B cell (primary cell): ENCODE results near the gene SLC26A8.

Experiments used
- EZH2 ChIP-seq: IDR thresholded peaks from 2 replicates; pipeline ENCODE4 v1.6.1; 2012; ENCODE audit warnings: borderline replicate concordance, low read depth, mild to moderate bottlenecking, moderate library complexity, low read length; ENCODE audit not compliant: insufficient read depth, poor library complexity, severe bottlenecking
- TF ChIP-seq, protein P1 (sequence below): fragments of 200-600 bp; IDR thresholded peaks from one replicate; pipeline ENCODE4 v1.8.0; 2022; ENCODE audit warnings: antibody characterized with exemption, mild to moderate bottlenecking

- TF ChIP-seq, protein P1, sequence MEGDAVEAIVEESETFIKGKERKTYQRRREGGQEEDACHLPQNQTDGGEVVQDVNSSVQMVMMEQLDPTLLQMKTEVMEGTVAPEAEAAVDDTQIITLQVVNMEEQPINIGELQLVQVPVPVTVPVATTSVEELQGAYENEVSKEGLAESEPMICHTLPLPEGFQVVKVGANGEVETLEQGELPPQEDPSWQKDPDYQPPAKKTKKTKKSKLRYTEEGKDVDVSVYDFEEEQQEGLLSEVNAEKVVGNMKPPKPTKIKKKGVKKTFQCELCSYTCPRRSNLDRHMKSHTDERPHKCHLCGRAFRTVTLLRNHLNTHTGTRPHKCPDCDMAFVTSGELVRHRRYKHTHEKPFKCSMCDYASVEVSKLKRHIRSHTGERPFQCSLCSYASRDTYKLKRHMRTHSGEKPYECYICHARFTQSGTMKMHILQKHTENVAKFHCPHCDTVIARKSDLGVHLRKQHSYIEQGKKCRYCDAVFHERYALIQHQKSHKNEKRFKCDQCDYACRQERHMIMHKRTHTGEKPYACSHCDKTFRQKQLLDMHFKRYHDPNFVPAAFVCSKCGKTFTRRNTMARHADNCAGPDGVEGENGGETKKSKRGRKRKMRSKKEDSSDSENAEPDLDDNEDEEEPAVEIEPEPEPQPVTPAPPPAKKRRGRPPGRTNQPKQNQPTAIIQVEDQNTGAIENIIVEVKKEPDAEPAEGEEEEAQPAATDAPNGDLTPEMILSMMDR = no peak
- no peak for TF ChIP-seq EZH2
These were observed 54.8 kb downstream of the SLC26A8 start for GRCh38 chr6:35969646-35970045.
